GM18870 (cell line): Measurements from ENCODE around the gene RSBN1L.

Experiments used
- ATAC-seq: cut with Tn5 transposase; IDR thresholded peaks from one replicate; pipeline ENCODE4 v1.9.1; 2021; ENCODE audit warnings: moderate library complexity; ENCODE audit not compliant: unreplicated experiment

The RSBN1L gene

DNA sequence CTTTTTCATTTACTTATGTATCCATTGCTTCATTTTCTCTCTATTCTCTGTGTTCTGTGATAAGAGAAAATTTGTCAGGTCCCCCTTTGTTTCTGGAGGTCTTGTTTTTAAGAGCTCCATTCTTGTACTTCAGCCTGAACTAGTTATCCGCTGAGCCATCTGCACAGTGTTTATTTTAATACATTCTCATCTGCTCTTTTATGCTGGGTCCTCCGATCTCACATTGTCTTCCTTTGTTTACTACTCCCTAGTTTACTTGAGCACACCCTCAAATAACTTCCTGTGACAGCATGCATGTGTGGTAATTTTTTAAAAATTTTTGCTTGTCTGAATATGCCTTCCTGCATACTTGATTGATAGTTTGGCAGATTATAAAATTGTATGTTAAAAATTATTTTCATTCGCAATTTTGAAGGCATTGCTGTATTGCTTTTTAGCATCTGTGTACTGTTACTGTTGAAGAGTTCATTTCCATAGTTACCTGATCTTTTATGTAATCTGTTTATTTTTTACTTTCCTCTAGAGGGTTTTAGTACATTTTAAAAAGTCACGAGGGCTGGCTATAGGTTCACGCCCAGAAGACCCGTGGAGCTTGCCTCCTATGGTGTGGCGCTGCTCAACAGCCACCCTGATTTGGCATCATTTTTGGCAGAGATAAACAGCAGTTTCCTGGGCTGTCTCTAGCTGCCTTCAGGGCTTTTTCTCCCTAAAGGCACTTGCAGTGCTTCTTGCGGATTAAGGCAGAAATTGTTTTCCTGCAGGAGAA lies 31.9 kb downstream of the RSBN1L start:
- ATAC-seq, result no peak

DNA sequence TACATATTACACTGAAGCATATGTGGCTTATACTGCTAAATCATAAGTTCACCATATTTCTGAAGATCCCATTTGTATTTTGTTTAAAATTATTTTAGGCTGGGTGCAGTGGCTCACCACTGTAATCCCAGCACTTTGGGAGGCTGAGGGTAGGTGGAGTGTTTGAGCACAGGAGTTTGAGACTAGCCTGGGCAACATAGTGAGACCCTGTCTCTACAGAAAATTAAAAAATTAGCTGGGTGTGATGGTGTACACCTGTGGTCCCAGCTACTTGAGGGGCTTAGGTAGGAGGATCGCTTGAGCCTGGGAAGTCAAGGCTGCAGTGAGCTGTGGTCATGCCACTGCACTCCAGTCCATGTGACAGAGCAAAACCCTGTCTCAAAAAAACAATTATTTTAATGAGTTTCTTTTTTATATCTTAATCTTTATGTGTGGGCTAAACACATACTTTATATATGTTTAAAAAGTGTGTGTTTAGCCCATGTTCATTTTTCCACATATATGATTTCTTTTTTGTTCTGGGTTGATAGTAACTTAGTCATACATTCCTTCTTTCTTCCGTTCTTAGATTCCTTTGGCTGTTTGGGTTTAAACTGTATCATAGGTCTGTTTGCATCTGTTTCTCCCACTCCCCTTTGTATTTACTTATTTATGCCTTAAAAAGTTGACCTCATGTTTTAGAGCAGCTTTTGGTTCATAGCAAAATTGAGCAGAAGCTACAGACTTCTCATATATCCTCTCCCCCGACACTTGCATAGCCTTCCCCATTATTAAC lies 33.5 kb downstream of the RSBN1L start:
- ATAC-seq, result no peak

DNA sequence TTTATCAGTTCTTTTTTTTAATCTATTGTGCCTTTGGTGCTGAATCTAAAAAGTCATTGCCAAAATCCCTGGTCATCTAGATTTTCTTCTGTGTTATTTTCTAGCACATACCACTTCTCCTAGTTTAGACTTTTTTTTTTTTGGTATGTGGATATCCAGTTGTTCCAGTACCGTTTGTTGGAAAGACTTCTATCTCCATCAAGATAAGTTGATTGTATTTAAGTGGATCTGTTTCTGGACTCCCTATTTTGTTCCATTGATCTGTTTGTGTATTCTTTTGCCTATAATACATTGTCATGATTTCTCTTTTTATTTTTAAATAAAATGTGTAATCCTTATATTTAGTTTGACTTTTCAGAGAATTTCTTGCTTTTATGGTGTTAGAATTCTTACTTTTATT lies 35.5 kb downstream of the RSBN1L start:
- no peak for ATAC-seq

DNA sequence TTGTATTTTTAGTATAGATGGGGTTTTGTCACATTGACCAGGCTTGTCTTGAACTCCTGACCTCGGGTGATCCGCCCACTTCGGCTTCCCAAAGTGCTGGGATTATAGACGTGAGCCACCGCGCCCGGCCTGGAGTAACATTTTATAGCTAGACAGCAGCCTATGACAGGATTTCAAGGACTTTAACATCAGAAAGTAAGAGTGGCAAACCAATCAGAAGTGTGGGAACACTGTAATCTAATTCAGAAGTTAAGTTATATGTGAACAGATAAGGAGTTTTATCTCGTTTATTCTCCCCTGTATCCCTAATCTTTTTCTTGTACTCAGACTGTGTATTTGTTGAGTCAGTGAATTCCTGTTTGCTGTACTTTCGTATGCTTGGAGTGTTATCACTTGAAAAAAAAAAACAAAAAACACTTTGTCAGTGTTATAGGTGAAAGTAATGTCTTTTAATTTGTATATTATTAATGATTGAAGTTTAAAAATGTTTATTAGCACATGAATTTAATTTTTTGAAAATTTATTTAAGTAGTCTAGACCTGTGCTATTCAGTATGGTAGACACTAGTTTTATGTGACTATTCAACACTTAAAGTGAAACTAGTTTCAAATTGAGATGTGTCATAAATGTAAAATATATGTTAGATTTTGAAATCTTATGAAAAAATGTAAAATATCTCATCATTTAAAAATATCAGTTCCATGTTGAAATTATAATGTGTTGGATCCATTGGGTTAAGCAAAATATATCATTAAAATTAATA lies 38.6 kb downstream of the RSBN1L start:
- ATAC-seq, result no peak

DNA sequence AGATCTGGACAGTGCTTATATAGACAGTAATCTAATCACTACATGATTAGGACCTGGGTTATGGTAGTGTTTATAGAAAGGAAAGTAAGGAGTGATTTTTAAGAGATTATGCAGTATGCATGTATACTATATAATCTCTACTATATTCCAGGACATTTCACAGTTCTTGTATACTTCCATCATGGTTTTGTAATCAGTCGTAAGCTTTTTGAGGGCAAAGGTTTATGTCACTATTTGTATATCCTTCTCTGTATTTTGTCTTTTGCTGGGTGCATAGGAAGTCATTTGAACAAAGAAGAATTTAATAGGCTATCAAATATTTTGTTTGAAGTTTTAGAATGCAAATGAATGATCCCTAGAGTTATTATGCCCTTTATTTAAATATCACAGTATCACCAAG lies 39.2 kb downstream of the RSBN1L start:
- no peak for ATAC-seq

DNA sequence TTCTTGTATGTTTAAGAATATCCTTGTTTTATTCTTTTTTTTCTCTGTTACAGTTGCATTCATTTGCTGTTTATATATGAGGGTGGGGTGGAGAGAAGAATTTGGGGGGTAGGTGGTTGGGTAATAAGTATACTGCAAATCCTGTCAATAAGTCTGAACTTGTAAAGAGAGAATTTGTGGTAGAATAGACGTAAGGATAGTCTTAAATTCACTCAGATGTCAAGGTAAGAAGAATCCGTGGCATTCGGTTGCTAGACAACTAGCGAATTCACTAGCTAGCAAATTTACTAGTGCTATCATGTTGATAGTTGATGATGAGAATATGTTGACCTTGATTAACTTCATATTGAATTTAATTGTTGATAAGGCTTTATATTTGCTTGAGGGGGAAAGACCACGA lies 40.7 kb downstream of the RSBN1L start:
- no peak for ATAC-seq

DNA sequence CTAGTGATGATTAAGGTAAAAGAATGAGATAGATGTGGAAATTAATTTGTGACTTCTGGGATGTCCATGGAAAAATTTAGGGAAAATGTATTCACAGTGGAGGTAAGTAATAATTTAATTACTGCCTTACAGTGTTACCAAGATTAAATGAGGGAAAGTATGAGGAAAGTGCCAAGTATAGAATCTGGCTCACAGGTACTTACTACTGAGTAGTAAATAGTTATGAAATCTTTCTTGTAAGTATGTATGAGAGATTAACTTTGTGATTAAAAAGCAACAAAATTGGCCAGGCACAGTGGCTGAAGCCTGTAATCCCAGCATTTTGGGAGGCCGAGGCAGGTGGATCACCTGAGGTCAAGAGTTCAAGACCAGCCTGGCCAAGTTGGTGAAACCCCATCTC lies 42.1 kb downstream of the RSBN1L start:
- ATAC-seq, result no peak

DNA sequence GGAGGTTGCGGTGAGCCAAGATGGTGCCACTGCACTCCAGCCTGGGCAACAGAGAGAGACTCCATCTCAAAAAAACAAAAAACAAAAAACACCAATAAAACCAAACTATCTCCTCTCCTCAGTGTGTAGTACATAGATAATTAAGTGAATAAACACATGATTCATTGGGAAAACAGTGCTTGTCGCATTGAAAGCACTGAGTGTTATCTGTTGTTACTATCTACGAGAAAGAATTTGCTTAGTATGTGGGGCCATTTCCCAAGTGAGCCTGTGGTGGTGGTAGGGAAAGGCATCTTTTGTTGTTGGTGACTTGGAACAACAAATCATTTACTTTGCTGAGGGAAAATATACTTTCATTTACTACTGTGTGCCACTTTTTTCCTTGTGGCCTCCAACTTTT lies 42.6 kb downstream of the RSBN1L start:
- no peak for ATAC-seq

DNA sequence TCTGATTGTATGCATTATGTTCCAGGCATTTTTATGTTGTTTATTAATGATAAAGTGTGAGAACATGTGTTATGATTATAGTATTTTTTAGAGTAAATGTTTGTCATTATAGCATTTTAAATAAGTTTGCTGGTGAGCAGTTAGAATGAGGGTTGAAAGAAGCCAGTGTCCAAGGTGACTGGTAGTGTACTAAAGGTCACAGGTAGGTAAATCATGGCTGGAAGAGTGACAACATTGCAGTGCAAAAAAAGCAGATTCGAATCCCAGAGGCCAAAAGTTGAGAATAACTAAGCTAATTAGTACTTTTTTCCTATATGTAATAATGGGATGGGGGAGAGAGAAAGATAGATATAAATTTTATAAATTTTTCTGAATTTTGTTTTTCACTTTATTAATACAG lies 44.0 kb downstream of the RSBN1L start:
- ATAC-seq, result no peak

DNA sequence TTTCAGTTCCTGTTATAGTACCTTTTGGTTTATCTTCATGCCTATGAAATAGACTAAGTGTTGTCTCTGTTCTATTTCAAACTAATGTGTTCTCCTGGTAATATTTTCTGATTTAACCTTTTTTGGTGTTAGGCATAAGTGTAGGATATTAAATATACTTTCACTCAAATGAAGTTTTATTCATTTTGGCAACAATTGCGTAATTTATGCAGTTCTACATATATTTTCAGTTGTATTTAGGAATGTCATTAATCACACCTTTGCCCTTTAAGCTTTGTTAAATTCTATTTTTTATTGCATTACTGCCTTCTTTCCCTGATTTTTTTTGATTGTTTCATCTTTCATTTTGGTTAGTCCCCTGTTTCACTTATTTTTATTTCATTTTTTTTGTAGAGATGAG lies 47.3 kb downstream of the RSBN1L start:
- no peak for ATAC-seq

DNA sequence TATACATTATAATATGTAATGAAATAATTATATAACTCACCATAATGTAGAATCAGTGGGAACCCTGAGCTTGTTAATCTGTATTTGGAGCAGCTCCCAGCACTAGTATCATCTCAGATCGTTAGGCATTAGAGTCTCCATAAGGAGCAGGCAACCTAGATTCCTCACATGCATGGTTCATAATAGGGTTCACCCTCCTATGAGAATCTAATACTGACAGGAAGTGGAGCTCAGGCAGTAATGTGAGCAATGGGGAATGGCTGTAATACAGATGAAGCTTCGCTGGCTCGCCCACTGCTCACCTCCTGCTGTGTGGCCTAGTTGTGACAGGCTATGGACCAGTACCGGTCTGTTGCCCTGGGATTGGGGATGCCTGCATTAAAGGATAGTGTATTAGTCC lies 49.5 kb downstream of the RSBN1L start:
- ATAC-seq, result no peak

DNA sequence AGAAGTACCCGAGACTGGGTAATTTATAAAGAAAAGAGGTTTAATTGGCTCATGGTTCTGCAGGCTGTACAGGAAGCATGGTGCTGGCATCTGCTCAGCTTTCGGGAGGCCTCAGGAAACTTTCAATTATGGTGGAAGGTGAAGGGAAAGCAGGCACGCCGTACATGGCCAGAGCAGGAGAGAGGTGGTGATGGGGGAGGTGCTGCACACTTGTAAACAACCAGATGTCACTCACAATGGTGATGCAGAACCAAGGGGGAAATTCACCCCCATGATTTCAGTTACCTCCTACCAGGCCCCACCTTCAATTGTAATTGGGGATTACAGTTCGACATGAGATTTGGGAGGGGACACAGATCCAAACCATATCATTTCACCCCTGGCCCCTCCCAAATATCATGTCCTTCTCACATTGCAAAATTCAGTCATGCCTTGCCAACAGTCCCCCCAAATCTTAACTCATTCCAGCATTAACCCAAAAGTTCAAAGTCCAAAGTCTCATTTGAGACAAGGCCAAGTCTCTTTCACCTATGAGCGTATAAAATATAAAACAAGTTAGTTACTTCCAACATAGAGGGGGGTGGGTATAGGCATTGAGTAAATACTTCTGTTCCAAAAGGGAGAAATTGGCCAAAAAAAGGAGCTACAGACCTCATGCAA lies 50.0 kb downstream of the RSBN1L start:
- no peak for ATAC-seq

DNA sequence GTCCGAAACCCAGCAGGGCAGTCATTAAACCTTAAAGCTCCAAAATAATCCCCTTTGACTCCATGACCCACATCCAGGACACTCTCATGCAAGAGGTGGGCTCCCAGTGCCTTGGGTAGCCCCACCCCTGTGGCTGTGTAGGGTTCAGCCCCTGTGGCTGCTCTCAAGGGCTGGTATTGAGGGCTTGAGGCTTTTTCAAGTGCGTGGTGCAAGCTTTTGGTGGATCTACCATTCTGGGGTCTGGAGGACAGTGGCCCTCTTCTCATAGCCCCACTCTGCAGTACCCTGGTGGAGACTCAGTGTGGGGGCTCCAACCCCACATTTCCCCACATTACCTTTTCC lies 50.5 kb downstream of the RSBN1L start:
- no peak for ATAC-seq

DNA sequence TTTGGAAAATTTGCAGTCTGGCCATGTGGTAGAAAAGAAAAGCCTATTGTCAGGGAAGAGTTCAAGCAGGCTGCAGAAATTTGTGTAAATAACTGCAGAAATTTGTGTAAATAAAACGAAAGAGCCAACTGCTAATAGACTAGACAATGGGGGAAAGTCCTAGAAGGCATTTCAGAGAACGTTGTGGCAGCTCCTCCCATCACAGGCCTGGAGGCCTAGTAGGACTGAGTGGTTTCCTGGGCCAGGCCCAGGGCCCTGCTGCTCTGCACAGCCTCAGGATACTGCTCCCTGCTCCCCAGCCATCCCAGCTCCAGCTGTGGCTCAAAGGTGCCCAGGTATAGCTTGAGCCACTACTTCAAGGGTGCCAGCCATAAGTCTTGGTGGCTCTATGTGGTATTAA lies 50.9 kb downstream of the RSBN1L start:
- ATAC-seq, result no peak

DNA sequence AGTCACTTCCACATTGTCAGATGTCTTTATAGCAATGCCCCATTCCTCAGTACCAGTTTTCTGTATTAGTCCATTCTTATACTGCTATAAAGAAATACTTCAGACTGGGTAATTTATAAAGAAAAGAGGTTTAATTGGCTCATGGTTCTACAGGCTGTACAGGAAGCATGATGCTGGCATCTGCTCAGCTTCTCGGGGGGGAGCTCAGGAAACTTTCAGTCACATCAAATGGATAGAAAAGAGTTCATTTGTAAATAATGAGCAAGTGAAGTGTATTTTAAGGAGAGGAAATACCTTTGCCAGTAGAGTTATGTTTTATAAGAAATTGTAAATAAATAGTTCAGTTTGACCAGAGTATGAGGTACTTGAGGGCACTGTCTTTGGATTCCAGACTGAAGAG lies 51.5 kb downstream of the RSBN1L start:
- no peak for ATAC-seq

DNA sequence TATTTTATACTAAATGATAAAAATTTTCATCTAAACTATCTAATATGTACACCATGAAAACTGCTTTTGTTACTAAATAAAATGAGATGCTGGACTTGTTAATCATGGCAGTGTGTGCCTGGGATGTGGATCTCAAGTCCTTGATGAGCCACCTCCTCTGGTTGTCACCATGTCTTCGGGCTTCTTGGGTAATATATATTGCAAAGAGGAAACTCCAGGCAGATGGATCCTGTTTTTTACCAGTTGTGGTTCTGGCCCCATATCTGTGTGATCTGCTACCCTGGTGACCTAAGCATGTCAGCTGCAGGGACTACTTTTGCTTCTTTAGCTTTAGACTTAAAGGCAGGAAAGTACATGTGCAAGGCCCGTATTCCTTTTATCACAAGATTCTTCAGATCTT lies 55.8 kb downstream of the RSBN1L start:
- ATAC-seq, result no peak

DNA sequence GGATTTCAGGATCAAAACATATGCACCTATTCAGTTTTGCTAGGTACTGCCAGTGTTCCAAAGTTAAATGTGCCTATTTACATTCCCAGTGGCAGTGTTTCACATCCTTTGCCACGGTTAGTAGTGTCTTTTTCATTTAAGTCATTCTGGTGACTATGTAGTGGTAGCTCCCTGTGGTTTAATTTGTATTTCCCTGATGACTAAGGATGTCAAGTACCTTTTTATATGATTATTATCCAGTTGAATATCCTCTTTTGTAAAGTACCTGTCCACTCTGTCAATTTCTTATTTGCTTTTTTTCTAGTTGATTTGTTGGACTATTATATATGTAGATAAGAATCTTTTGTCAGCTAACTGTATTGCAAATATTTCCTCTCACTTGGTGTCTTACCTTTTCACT lies 56.9 kb downstream of the RSBN1L start:
- no peak for ATAC-seq

DNA sequence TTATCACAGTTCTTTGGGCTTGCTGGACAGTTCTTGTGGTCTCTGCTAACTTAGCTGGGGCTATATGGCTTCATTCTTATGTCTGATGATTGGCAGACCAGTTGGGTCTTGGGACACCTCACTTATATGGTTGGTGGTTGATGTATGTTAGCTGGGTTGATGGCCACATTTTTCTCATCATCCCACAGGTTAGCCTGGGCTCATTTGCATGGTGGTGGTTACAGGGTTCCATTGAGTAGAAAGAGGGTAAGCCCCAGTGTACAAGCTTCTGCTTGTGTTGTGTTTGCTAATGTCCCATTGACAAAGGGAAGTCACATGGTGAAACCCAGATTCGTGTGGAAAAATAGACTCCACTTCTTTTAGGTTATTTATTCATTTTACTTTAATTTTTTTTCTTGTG lies 61.3 kb downstream of the RSBN1L start:
- ATAC-seq, result peak; percentile 81

DNA sequence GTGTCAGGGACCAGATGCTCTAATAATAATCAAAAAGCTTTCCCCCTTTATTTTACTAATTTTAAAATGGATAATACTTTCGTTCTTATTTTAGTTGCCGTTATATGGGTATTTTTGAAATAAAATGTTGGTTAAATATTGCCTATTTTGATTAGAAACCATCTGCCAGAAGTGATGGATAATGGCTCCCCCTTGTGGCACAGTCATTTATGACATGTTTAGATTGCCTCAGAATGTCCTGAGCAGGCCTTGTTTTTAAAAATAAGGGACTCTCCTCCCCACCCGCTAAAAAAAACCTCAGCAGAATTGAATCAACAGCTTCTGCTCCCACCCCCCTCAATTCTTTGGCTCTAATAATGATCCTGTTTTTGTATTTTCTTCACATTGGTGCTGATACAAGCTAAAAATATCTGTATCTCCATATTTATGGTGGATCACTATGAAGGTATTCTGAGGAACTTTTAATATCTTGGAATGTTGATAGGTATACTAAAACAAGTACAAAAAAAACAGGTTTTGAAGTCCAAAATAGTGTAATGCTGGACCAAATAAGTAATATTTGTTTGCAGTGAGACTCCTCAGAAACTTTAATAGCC lies 63.1 kb downstream of the RSBN1L start:
- peak; percentile 32 for ATAC-seq

DNA sequence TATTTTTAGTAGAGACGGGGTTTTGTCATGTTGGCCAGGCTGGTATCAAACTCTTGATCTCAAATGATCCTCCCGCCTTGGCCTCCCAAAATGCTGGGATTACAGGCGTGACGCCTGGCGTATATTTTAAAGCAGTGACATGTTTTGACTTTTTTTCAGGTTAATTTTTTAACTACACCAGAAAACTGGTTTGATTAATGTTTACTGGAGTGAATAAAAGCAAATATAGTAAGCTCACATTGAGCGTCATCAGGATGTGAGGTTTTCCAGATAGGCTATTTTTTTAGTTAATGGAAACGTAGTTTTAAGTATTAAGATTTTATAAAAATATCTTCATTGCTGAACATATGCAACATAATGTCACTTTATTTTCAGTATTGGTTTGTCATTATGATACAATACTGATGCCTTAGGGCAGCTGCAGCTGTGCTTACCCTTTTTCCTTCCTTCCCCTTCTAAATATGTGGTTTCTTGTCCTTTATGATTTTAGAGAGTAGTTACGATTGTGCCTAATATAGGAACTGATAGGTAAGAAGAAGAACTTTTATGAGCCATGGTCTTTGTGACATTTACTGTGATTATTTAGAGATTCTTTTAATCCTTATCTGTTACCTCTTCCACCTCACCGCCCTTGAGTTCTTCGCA lies 64.7 kb downstream of the RSBN1L start:
- no peak for ATAC-seq

DNA sequence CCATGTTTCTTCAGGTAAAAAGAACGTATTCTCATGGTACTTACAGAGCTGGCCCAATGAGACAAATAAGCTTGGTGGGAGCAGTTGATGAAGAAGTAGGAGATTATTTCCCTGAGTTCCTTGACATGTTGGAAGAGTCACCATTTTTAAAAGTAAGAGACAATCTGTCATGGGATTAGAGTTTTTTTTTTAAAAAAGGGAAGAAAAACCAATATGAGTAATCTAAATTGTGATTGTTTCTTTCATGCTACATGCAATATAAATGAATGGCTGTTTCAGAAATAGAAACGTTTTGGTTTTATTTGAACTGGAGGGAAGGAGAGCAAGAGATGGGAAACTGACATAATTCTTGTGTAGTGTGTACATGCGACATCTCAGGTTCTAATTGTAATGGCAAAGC lies 69.2 kb downstream of the RSBN1L start:
- ATAC-seq, result no peak
